Measurements from ENCODE around the gene KRT37.
"Not testable (repeated sequence)": the region's sequence is repeated elsewhere in the genome, so short reads cannot be mapped to it uniquely, and the experiment has no call there.

The KRT37 gene

GRCh38 chr17:41404024-41404671 is 20.2 kb downstream of the KRT37 start:
- DNase-seq (ENCODE audit: low read depth in 2 of 2): peak; percentile 39 to 62

GRCh38 chr17:41403404-41404023 is 20.9 kb downstream of the KRT37 start:
- no peak for DNase-seq (ENCODE audit: low read depth in 2 of 2)

- no peak for DNase-seq (ENCODE audit: low read depth in 2 of 2)
These were observed 22.2 kb downstream of the KRT37 start for GRCh38 chr17:41402161-41402560.

- DNase-seq (ENCODE audit: low read depth in 2 of 2): no peak
These were observed 27.3 kb downstream of the KRT37 start, which contains the start of gene KRT31 for GRCh38 chr17:41396996-41397660. Gene KRT31, minus strand, starts transcription at chr17:41397608. Its CDS starts 69 bp downstream, at chr17:41397539.

- no peak for DNase-seq (ENCODE audit: low read depth in 2 of 2)
These were observed 28.0 kb downstream of the KRT37 start for GRCh38 chr17:41396340-41396739.

GRCh38 chr17:41395611-41396010 is 28.8 kb downstream of the KRT37 start:
- DNase-seq (ENCODE audit: low read depth in 2 of 2): no peak

GRCh38 chr17:41395044-41395443 is 29.3 kb downstream of the KRT37 start:
- DNase-seq (ENCODE audit: low read depth in 2 of 2): not testable (repeated sequence)

- DNase-seq (ENCODE audit: low read depth in 2 of 2): no peak
These were observed 30.0 kb downstream of the KRT37 start for GRCh38 chr17:41394254-41394996.

GRCh38 chr17:41393826-41394225 is 30.6 kb downstream of the KRT37 start:
- no peak for DNase-seq (ENCODE audit: low read depth in 2 of 2)

GRCh38 chr17:41393294-41393693 is 31.1 kb downstream of the KRT37 start:
- DNase-seq (ENCODE audit: low read depth in 2 of 2): no peak

GRCh38 chr17:41392278-41392677 is 32.1 kb downstream of the KRT37 start:
- no peak for DNase-seq (ENCODE audit: low read depth in 2 of 2)

GRCh38 chr17:41391535-41391934 is 32.9 kb downstream of the KRT37 start:
- DNase-seq (ENCODE audit: low read depth in 2 of 2): no peak

- DNase-seq (ENCODE audit: low read depth in 2 of 2): no peak
These were observed 33.9 kb downstream of the KRT37 start for GRCh38 chr17:41390411-41390938.

- DNase-seq (ENCODE audit: low read depth in 2 of 2): no peak
These were observed 36.7 kb downstream of the KRT37 start for GRCh38 chr17:41387670-41388069.

- no peak for DNase-seq (ENCODE audit: low read depth in 2 of 2)
These were observed 38.2 kb downstream of the KRT37 start for GRCh38 chr17:41386227-41386626.

- DNase-seq (ENCODE audit: low read depth in 2 of 2): no peak
These were observed 40.7 kb downstream of the KRT37 start for GRCh38 chr17:41383690-41384089.

- DNase-seq (ENCODE audit: low read depth in 2 of 2): no peak
These were observed 42.0 kb downstream of the KRT37 start for GRCh38 chr17:41382394-41382793.

- DNase-seq (ENCODE audit: low read depth in 2 of 2): not testable (repeated sequence)
These were observed 42.4 kb downstream of the KRT37 start, which contains the start of gene KRT34 for GRCh38 chr17:41381943-41382342. Gene KRT34, minus strand, starts transcription at chr17:41382306. Its CDS starts 60 bp downstream, at chr17:41382246.

GRCh38 chr17:41380091-41380490 is 44.3 kb downstream of the KRT37 start:
- not testable (repeated sequence) for DNase-seq (ENCODE audit: low read depth in 2 of 2)

- no peak for DNase-seq (ENCODE audit: low read depth in 2 of 2)
These were observed 46.8 kb downstream of the KRT37 start for GRCh38 chr17:41377546-41377945.

All from stimulated activated CD4-positive, alpha-beta T cell treated with anti-CD3 and anti-CD28 coated beads, Interleukin-15, amount 100 ng/mL, for 48 hours (primary cell).